ENCODE results near the gene RESP18. TPM values are rescaled to one million over a fixed set of nuclear protein-coding genes. Genes with fewer than 3 reads are reported as not detected.

RESP18 gene
- total RNA-seq, 6 experiments from 2014 or later, result not detected

GRCh38 chr2:219282375-219282774 is 50.2 kb downstream of the RESP18 start:
- 84% methylated on average over 5 of the region's 5 CpGs for WGBS (ENCODE audit: insufficient coverage, low coverage, low lambda C conversion rate, missing lambda C conversion rate)
- Histone ChIP-seq H3K9me3 (no peaks in the 10 kb centered on the region), H3K4me3 (no peak overlapping the region), H3K27ac (no peak overlapping the region), H3K4me1 (peaks cover 0 to 15% (median 0%) of the 10 kb centered on the region in 4 donors), H3K27me3 (no peaks in the 10 kb centered on the region), H3K36me3 (peaks cover 0 to 48% (median 10%) of the 10 kb centered on the region in 4 donors)
- ATAC-seq, result no peak
- DNase-seq, result no peak
- intact Hi-C loops (cut with DNase I), result no loop called here
- TF ChIP-seq CTCF (IDR thresholded peaks at IDR 0.05), result no peak
- TF ChIP-seq POLR2A (IDR thresholded peaks at IDR 0.05), result no peak

- H3K27ac ChIP-seq, result no peak overlapping the region
- peaks cover 0 to 15% (median 0%) of the 10 kb centered on the region in 4 donors for H3K4me1 ChIP-seq
- intact Hi-C loops (cut with DNase I), result no loop called here
Observed at GRCh38 chr2:219281588-219281987, 51.0 kb downstream of the RESP18 start.

GRCh38 chr2:219280651-219281050 is 51.9 kb downstream of the RESP18 start:
- no peaks in the 10 kb centered on the region for H3K27me3 ChIP-seq
- DNase-seq (no peak), ATAC-seq (no peak)
- no peaks in the 10 kb centered on the region for H3K9me3 ChIP-seq
- H3K36me3 ChIP-seq, result peaks cover 0 to 47% (median 10%) of the 10 kb centered on the region in 4 donors
- WGBS (ENCODE audit: insufficient coverage, low coverage, low lambda C conversion rate, missing lambda C conversion rate), result 80% methylated on average over 1 of the region's 4 CpGs
- H3K4me1 ChIP-seq, result peaks cover 0 to 15% (median 0%) of the 10 kb centered on the region in 4 donors
- H3K27ac ChIP-seq, result peak overlapping the region in 1 of 3 donors; percentile 99
- no peak overlapping the region for H3K4me3 ChIP-seq
- TF ChIP-seq CTCF (IDR thresholded peaks at IDR 0.05), result no peak
- TF ChIP-seq POLR2A (IDR thresholded peaks at IDR 0.05), result no peak
- intact Hi-C loops (cut with DNase I), result no loop called here

More at GRCh38 chr2:219281588-219281987, 51.0 kb downstream of the RESP18 start:
- DNase-seq (no peak), ATAC-seq (no peak)
- WGBS (ENCODE audit: insufficient coverage, low coverage, low lambda C conversion rate, missing lambda C conversion rate), result 97% methylated on average over 5 of the region's 8 CpGs
- Histone ChIP-seq H3K4me3 (no peak overlapping the region), H3K27me3 (no peaks in the 10 kb centered on the region), H3K36me3 (peaks cover 0 to 48% (median 10%) of the 10 kb centered on the region in 4 donors), H3K9me3 (no peaks in the 10 kb centered on the region)
- TF ChIP-seq CTCF (IDR thresholded peaks at IDR 0.05) (no peak), POLR2A (IDR thresholded peaks at IDR 0.05) (no peak)

- ATAC-seq (peak in 1 of 4 donors; percentile 1), DNase-seq (no peak)
- Histone ChIP-seq H3K36me3 (peaks cover 0 to 40% (median 8%) of the 10 kb centered on the region in 4 donors), H3K27ac (peak overlapping the region; percentile 95 to 100 (median 99)), H3K27me3 (no peaks in the 10 kb centered on the region), H3K9me3 (no peaks in the 10 kb centered on the region), H3K4me1 (peaks cover 0 to 15% (median 0%) of the 10 kb centered on the region in 4 donors), H3K4me3 (peak overlapping the region; percentile 48 to 93 (median 75))
- intact Hi-C loops (cut with DNase I), result no loop called here
- WGBS (ENCODE audit: insufficient coverage, low coverage, low lambda C conversion rate, missing lambda C conversion rate), result 40% methylated on average over 9 of the region's 12 CpGs
- TF ChIP-seq CTCF (IDR thresholded peaks at IDR 0.05) (peak in 1 of 4 donors; percentile 13), POLR2A (IDR thresholded peaks at IDR 0.05) (no peak)
Observed at GRCh38 chr2:219279916-219280516, 52.5 kb downstream of the RESP18 start.

Data from right lobe of liver (tissue), 6 donors.